ENCODE data around the gene DEFB129. TPM values are rescaled to one million over a fixed set of nuclear protein-coding genes. Genes with fewer than 3 reads are reported as not detected.

Gene DEFB129
- total RNA-seq, 1 donor from 2014 or later: not detected

DNA sequence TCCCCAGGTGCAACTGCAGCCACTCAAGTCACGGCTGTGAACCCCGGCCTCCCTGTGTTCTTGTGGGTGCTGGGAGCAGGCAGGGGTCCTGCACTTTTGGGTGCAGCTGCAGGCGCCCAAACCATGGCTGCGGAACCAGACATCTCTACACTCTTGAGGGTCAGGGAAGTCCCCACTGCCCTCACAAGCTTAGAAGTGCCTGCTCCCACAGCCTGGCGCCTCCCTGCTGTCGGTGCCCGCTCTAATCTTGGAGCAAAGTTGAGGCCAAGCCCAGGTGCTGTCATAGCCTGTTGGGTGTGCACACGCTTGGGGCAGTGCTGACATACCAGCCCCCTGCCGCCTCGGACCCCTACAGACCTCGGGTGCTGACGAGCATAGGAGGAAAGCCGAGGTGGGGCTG, 36.6 kb downstream of the DEFB129 start:
- H3K27ac Mint-ChIP-seq: no peak overlapping the region
- H3K9me3 Mint-ChIP-seq: no peaks in the 10 kb centered on the region
- no peak overlapping the region for H3K4me3 Mint-ChIP-seq
- H3K27me3 Mint-ChIP-seq: peaks cover 13% of the 10 kb centered on the region
- no peaks in the 10 kb centered on the region for H3K36me3 Mint-ChIP-seq (ENCODE audit: low read depth)
- no peak for DNase-seq
- intact Hi-C loops (cut with micrococcal nuclease): no loop called here
- H3K4me1 Mint-ChIP-seq: peaks cover 18% of the 10 kb centered on the region

DNA sequence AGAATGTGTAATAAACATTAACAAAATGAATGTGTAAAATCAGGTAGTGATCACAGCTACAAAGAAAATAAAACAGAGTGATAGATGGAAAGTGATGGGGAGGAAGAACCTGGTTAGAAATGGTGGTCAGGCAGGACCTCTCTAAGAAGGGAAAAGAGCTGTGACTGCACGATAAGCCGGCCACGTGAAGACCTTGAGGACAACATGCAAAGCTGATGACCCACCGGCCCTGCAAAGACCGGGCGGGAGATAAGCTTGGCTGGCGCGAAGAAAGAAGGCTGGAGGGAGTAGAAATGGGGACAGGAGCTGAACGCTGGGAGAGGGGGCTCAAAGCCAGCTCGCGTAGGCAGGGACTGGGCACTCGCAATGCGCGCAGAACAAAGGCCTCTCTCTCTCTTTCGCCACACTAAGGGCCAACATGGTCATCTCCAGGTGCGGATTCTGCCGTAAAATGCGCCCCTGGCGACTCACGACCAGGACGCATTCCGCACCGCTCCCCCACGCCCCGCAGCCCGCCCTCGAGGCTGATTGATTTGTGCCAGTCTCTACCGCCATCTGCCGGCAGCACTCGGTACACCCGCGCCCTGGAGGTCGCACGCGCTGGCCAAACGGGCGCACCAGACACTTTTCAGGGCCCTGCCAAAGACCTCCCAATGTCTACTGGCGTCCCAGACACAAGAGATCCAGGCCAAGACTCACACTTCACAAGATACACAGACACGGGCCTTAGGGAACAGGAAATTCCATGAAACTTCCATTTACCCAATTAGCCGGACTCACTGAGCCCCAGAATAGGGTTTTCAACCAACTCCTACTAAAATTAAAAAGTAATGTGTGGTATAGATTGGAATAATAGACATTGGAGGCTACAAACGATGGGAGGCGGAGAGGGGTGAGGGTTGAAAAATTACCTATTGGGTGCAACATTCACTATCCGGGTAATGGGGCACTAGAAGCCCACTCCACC, 39.8 kb downstream of the DEFB129 start:
- intact Hi-C loops (cut with micrococcal nuclease): loop anchor here (1.0 to 2.0 kb wide), 4 partner anchors 23 to 64 kb away; partner anchors contain the start of gene C20orf96
- Mint-ChIP-seq H3K4me3 (peak overlapping the region; percentile 80), H3K27me3 (peaks cover 10% of the 10 kb centered on the region), H3K36me3 (ENCODE audit: low read depth) (no peaks in the 10 kb centered on the region), H3K9me3 (no peaks in the 10 kb centered on the region), H3K4me1 (peaks cover 11% of the 10 kb centered on the region), H3K27ac (peak overlapping the region; percentile 42)
- DNase-seq: peak; percentile 96

- H3K9me3 Mint-ChIP-seq: no peaks in the 10 kb centered on the region
- H3K4me1 Mint-ChIP-seq: peaks cover 11% of the 10 kb centered on the region
- H3K36me3 Mint-ChIP-seq (ENCODE audit: low read depth): no peaks in the 10 kb centered on the region
- H3K4me3 Mint-ChIP-seq: no peak overlapping the region
- no peak for DNase-seq
- peaks cover 9% of the 10 kb centered on the region for H3K27me3 Mint-ChIP-seq
- intact Hi-C loops (cut with micrococcal nuclease): no loop called here
- no peak overlapping the region for H3K27ac Mint-ChIP-seq
Measured at GRCh38 chr20:270517-270916, 43.5 kb downstream of the DEFB129 start.

GRCh38 chr20:271069-271468, 44.0 kb downstream of the DEFB129 start:
- intact Hi-C loops (cut with micrococcal nuclease): no loop called here
- Mint-ChIP-seq H3K4me3 (no peak overlapping the region), H3K27ac (no peak overlapping the region), H3K9me3 (no peaks in the 10 kb centered on the region), H3K4me1 (peaks cover 11% of the 10 kb centered on the region), H3K36me3 (ENCODE audit: low read depth) (peaks cover 3% of the 10 kb centered on the region), H3K27me3 (peaks cover 7% of the 10 kb centered on the region)
- DNase-seq: no peak

DNA sequence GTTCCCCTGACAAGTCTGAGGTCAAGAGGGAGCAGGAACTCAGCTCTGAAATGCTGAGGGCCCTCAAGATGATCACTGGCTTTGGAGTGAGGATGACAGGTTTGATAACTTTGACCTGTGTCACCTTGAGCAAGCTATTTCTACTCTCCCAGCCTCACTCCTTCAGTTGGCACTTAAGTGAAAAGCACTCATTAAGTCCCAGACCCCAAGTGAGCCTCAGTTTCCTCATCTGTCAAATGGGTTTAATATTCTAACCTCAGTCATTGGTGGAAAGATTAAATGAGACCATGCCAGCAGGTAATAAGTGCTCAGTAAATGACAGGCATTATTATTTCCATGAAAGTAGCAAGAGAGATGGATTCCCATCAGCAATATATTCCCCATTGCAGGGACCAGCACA, 44.5 kb downstream of the DEFB129 start:
- peaks cover 6% of the 10 kb centered on the region for H3K36me3 Mint-ChIP-seq (ENCODE audit: low read depth)
- peaks cover 7% of the 10 kb centered on the region for H3K4me1 Mint-ChIP-seq
- intact Hi-C loops (cut with micrococcal nuclease): no loop called here
- H3K27ac Mint-ChIP-seq: no peak overlapping the region
- DNase-seq: no peak
- H3K27me3 Mint-ChIP-seq: peaks cover 4% of the 10 kb centered on the region
- H3K9me3 Mint-ChIP-seq: no peaks in the 10 kb centered on the region
- H3K4me3 Mint-ChIP-seq: no peak overlapping the region

DNA sequence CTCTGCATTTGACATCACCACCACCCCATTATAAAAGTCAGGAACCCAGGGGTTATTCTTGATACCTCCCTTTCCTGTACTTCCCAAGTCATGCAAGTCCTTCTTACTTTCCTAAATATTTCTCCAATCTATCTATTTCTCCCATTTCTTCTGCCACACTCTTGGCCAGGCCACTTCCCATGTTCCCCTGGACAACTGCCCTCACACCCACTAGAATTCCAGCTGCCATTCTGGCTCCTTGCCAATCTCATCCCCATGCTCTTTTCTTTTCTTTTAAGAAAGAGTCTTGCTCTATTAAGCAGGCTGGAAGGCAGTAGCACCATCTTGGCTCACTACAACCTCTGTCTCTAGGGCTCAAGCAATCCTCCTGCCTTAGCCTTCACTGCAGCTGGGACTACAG, 45.7 kb downstream of the DEFB129 start:
- Mint-ChIP-seq H3K4me3 (no peak overlapping the region), H3K9me3 (no peaks in the 10 kb centered on the region), H3K27me3 (no peaks in the 10 kb centered on the region), H3K27ac (no peak overlapping the region), H3K36me3 (ENCODE audit: low read depth) (peaks cover 6% of the 10 kb centered on the region), H3K4me1 (no peaks in the 10 kb centered on the region)
- intact Hi-C loops (cut with micrococcal nuclease): no loop called here
- no peak for DNase-seq

DNA sequence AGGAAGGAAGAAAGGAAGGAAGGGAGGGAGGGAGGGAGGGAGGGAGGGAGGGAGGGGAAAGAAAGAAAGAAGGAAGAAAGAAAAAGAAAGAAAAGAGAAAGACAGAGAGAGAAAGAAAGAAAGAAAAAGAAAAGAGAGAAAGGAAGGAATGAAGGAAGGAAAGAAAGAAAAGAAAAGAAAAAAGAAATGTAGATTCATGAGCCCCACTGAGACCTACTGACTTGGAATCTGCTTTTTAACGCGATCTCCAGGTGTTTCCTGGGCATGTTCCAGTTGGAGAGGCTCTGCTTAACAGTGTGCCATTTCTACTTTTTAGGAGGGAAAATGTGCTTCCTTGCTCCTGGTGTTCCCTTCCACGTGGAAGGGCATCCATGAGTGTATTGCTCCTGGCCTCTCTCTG, 46.8 kb downstream of the DEFB129 start:
- Mint-ChIP-seq H3K9me3 (no peaks in the 10 kb centered on the region), H3K27me3 (no peaks in the 10 kb centered on the region), H3K27ac (no peak overlapping the region), H3K4me3 (no peak overlapping the region), H3K4me1 (no peaks in the 10 kb centered on the region), H3K36me3 (ENCODE audit: low read depth) (peaks cover 12% of the 10 kb centered on the region)
- DNase-seq: no peak
- intact Hi-C loops (cut with micrococcal nuclease): no loop called here

- Mint-ChIP-seq H3K4me1 (no peaks in the 10 kb centered on the region), H3K27me3 (no peaks in the 10 kb centered on the region), H3K4me3 (no peak overlapping the region), H3K36me3 (ENCODE audit: low read depth) (peaks cover 12% of the 10 kb centered on the region), H3K27ac (no peak overlapping the region), H3K9me3 (no peaks in the 10 kb centered on the region)
- intact Hi-C loops (cut with micrococcal nuclease): no loop called here
- DNase-seq: no peak
Measured at GRCh38 chr20:275791-276190, 48.7 kb downstream of the DEFB129 start.

- H3K4me1 Mint-ChIP-seq: no peaks in the 10 kb centered on the region
- no peaks in the 10 kb centered on the region for H3K9me3 Mint-ChIP-seq
- H3K27ac Mint-ChIP-seq: no peak overlapping the region
- peaks cover 12% of the 10 kb centered on the region for H3K36me3 Mint-ChIP-seq (ENCODE audit: low read depth)
- no peaks in the 10 kb centered on the region for H3K27me3 Mint-ChIP-seq
- DNase-seq: no peak
- intact Hi-C loops (cut with micrococcal nuclease): no loop called here
- no peak overlapping the region for H3K4me3 Mint-ChIP-seq
Measured at GRCh38 chr20:276620-277495, 49.8 kb downstream of the DEFB129 start.

GRCh38 chr20:277496-277781, 50.4 kb downstream of the DEFB129 start:
- no peak overlapping the region for H3K27ac Mint-ChIP-seq
- H3K36me3 Mint-ChIP-seq (ENCODE audit: low read depth): peaks cover 12% of the 10 kb centered on the region
- intact Hi-C loops (cut with micrococcal nuclease): no loop called here
- no peak overlapping the region for H3K4me3 Mint-ChIP-seq
- H3K9me3 Mint-ChIP-seq: no peaks in the 10 kb centered on the region
- no peaks in the 10 kb centered on the region for H3K27me3 Mint-ChIP-seq
- DNase-seq: no peak
- H3K4me1 Mint-ChIP-seq: no peaks in the 10 kb centered on the region

DNA sequence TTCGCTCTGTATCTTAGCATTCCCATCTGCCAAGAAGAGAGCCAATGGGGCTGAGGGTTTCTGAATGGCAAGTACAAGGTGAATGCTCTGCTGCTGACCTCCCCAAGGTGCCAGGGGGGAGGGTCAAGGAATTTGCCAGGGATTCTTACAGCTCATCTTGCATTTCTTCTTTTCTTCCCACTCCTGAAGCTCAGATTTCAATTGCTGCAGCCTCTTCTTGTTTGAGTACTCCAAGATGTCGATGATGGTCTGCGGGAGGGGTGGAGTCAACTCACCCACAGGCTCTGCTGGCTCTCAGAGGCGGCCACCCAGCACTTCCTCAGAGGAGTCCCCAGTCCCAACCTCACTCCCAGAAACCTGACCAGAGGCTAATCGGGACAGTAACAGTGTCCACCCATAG, 51.1 kb downstream of the DEFB129 start:
- no peak for DNase-seq
- peaks cover 12% of the 10 kb centered on the region for H3K36me3 Mint-ChIP-seq (ENCODE audit: low read depth)
- H3K4me3 Mint-ChIP-seq: no peak overlapping the region
- intact Hi-C loops (cut with micrococcal nuclease): no loop called here
- no peaks in the 10 kb centered on the region for H3K4me1 Mint-ChIP-seq
- H3K27ac Mint-ChIP-seq: no peak overlapping the region
- no peaks in the 10 kb centered on the region for H3K27me3 Mint-ChIP-seq
- no peaks in the 10 kb centered on the region for H3K9me3 Mint-ChIP-seq

DNA sequence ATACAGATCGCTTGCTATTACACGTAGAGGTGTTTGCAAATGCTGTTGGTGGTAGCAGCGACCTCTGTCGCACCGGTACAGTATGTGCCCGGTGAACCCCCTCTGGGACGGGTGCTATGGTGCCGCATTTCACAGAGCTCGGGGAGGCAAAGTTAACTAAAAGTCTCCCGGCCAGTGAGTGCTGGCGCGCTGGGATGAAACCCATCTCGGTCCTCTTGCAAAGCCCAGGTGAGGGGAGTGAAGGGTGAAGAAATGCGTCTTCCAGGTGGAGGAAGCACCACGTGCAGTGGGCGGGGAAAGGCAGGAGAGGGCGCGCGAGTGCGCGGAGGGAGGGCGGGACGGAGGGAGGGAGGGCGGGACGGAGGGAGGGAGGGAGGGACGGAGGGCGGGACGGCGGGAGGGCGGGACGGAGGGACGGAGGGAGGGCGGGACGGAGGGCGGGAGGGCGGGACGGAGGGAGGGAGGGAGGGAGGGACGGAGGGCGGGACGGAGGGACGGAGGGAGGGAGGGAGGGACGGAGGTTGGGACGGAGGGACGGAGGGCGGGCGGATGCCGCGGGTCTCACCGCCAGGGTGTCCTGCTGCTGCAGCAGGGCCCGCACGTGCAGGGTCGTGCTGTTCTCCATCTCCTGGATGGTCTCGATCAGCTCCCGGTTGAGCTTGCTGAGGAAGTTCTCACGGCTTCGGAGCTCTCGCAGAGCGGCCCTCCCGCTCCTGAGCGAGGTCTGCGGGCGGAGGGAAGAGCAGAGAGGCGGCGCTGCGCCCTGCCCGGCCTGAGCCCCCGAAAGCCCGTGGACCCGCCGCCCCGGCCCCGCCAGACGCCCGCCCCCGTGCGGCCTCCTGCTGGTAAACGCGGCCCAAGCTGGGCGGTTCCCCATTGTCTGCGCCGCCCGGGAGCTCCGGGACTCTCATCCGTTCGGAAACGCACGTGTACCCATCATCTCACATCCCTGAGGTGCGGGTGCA, 51.8 kb downstream of the DEFB129 start:
- DNase-seq: no peak
- intact Hi-C loops (cut with micrococcal nuclease): no loop called here
- Mint-ChIP-seq H3K27ac (no peak overlapping the region), H3K4me1 (no peaks in the 10 kb centered on the region), H3K9me3 (no peaks in the 10 kb centered on the region), H3K36me3 (ENCODE audit: low read depth) (peaks cover 14% of the 10 kb centered on the region), H3K27me3 (no peaks in the 10 kb centered on the region), H3K4me3 (no peak overlapping the region)
